GM23338 (cell line): ENCODE results near the gene CD28.

Experiments used
- CTCF ChIP-seq, 2 experiments: fragments of 200-600 bp in 1 of 2; sonication (generic) in 1 of 2; conservative IDR thresholded peaks; 2 replicates each; pipeline versions ENCODE4 v1.5.1 to v1.6.1; 2016 to 2017; ENCODE audit warnings: antibody characterized with exemption in 2 of 2, low read depth in 2 of 2, mild to moderate bottlenecking in 2 of 2, moderate library complexity in 1 of 2
- EZH2 ChIP-seq: fragments of 200-600 bp; sonication (generic); IDR thresholded peaks from one replicate; pipeline ENCODE4 v1.8.0; 2017; ENCODE audit warnings: antibody characterized with exemption, mild to moderate bottlenecking, low read depth; ENCODE audit not compliant: unreplicated experiment

- TF ChIP-seq CTCF (conservative IDR thresholded peaks at IDR 0.05; ENCODE audit: low read depth in 2 of 2) (no peak), EZH2 (no peak)
Measured at GRCh38 chr2:203692031-203692710, 14.3 kb upstream of the CD28 start.
